ENCODE results near the gene MBLAC2.

GRCh38 chr5:90408571-90409317 is 65.8 kb downstream of the MBLAC2 start:
- no peak for TF ChIP-seq POLR2A (IDR thresholded peaks at IDR 0.05)
- TF ChIP-seq CTCF (IDR thresholded peaks at IDR 0.05): no peak

All from thyroid gland (tissue), 4 donors.